ENCODE measurements around the gene SARNP. TPM values are rescaled to one million over a fixed set of nuclear protein-coding genes. Genes with fewer than 3 reads are reported as not detected.

The SARNP gene
- total RNA-seq, 1 experiment from 2014 or later, result 98.3 TPM

- no peak for TF ChIP-seq KAT7 (CRISPR knock-in tag; IDR thresholded peaks at IDR 0.05; ENCODE audit: borderline replicate concordance)
- no peak for TF ChIP-seq SOX15 (CRISPR knock-in tag; IDR thresholded peaks at IDR 0.05)
- no peak for TF ChIP-seq FOXJ3 (CRISPR knock-in tag; IDR thresholded peaks at IDR 0.05; ENCODE audit: borderline replicate concordance)
- TF ChIP-seq, protein P1, sequence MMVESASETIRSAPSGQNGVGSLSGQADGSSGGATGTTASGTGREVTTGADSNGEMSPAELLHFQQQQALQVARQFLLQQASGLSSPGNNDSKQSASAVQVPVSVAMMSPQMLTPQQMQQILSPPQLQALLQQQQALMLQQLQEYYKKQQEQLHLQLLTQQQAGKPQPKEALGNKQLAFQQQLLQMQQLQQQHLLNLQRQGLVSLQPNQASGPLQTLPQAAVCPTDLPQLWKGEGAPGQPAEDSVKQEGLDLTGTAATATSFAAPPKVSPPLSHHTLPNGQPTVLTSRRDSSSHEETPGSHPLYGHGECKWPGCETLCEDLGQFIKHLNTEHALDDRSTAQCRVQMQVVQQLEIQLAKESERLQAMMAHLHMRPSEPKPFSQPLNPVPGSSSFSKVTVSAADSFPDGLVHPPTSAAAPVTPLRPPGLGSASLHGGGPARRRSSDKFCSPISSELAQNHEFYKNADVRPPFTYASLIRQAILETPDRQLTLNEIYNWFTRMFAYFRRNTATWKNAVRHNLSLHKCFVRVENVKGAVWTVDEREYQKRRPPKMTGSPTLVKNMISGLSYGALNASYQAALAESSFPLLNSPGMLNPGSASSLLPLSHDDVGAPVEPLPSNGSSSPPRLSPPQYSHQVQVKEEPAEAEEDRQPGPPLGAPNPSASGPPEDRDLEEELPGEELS (CRISPR knock-in tag; IDR thresholded peaks at IDR 0.05), result no peak
- TF ChIP-seq ZBTB21 (CRISPR knock-in tag; IDR thresholded peaks at IDR 0.05; ENCODE audit: borderline replicate concordance), result no peak
- no peak for TF ChIP-seq CREB1 (CRISPR knock-in tag; IDR thresholded peaks at IDR 0.05)
- no peak for TF ChIP-seq ZNF416 (CRISPR knock-in tag; IDR thresholded peaks at IDR 0.05)
- no peak for TF ChIP-seq OVOL2 (CRISPR knock-in tag; IDR thresholded peaks at IDR 0.05; ENCODE audit: borderline replicate concordance)
- TF ChIP-seq, protein P2, sequence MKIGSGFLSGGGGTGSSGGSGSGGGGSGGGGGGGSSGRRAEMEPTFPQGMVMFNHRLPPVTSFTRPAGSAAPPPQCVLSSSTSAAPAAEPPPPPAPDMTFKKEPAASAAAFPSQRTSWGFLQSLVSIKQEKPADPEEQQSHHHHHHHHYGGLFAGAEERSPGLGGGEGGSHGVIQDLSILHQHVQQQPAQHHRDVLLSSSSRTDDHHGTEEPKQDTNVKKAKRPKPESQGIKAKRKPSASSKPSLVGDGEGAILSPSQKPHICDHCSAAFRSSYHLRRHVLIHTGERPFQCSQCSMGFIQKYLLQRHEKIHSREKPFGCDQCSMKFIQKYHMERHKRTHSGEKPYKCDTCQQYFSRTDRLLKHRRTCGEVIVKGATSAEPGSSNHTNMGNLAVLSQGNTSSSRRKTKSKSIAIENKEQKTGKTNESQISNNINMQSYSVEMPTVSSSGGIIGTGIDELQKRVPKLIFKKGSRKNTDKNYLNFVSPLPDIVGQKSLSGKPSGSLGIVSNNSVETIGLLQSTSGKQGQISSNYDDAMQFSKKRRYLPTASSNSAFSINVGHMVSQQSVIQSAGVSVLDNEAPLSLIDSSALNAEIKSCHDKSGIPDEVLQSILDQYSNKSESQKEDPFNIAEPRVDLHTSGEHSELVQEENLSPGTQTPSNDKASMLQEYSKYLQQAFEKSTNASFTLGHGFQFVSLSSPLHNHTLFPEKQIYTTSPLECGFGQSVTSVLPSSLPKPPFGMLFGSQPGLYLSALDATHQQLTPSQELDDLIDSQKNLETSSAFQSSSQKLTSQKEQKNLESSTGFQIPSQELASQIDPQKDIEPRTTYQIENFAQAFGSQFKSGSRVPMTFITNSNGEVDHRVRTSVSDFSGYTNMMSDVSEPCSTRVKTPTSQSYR (CRISPR knock-in tag; IDR thresholded peaks at IDR 0.05), result no peak
- no peak for TF ChIP-seq AR (CRISPR knock-in tag; IDR thresholded peaks at IDR 0.05)
- TF ChIP-seq ZNF121 (CRISPR knock-in tag; IDR thresholded peaks at IDR 0.05), result peak; percentile 29; the same call in 1 of the 2 replicates
- TF ChIP-seq NR3C1 (CRISPR knock-in tag; conservative IDR thresholded peaks at IDR 0.05; ENCODE audit: low read depth), result no peak
- TF ChIP-seq, protein P3, sequence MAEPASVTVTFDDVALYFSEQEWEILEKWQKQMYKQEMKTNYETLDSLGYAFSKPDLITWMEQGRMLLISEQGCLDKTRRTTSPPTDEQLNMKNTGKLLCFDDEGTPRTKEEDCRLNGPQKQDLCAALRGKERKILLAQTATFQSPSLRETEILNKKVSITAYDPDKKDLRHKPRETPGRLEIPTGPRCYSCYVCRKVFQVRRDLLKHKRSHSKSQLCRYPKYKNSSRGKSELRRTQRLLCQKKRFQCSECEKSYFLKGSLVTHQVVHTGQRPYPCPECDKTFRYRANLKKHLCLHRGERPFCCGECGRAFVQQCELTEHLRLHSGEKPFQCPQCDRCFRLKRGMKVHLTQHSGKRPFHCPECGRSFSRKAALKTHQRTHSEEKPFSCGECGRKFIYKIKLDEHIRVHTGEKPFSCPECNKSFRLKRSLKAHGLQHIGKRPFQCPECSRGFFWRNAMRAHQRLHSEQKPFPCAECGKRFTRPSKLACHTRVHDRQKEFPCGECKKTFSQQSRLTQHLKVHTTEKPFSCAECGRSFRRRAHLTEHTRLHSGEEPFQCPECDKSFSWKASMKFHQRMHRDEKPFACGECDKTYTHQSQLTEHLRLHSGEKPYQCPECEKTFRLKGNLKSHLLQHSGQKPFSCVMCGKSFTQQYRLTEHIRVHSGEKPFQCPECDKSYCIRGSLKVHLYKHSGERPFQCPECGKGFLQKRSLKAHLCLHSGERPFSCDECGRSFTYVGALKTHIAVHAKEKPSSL (CRISPR knock-in tag; conservative IDR thresholded peaks at IDR 0.05), result no peak
- peak; percentile 59; the same call in 1 of the 2 replicates for TF ChIP-seq SP1 (CRISPR knock-in tag; conservative IDR thresholded peaks at IDR 0.05)
- no peak for TF ChIP-seq ATF3 (CRISPR knock-in tag; conservative IDR thresholded peaks at IDR 0.05)
- no peak for TF ChIP-seq ZNF219 (CRISPR knock-in tag; IDR thresholded peaks at IDR 0.05; ENCODE audit: borderline replicate concordance)
- 0 out of 2 replicates have a peak, but pooled peaks have one; percentile 16 for TF ChIP-seq ETV6 (CRISPR knock-in tag; IDR thresholded peaks at IDR 0.05)
- TF ChIP-seq ATF1 (CRISPR knock-in tag; IDR thresholded peaks at IDR 0.05), result no peak
- TF ChIP-seq EMX1 (CRISPR knock-in tag; IDR thresholded peaks at IDR 0.05), result no peak
- TF ChIP-seq, protein P4, sequence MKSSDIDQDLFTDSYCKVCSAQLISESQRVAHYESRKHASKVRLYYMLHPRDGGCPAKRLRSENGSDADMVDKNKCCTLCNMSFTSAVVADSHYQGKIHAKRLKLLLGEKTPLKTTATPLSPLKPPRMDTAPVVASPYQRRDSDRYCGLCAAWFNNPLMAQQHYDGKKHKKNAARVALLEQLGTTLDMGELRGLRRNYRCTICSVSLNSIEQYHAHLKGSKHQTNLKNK (CRISPR knock-in tag; IDR thresholded peaks at IDR 0.05), result no peak
- no peak for TF ChIP-seq SMAD4 (CRISPR knock-in tag; IDR thresholded peaks at IDR 0.05)
- TF ChIP-seq TP53 (CRISPR knock-in tag; IDR thresholded peaks at IDR 0.05), result no peak
- no peak for TF ChIP-seq PRRX2 (CRISPR knock-in tag; IDR thresholded peaks at IDR 0.05)
- no peak for TF ChIP-seq ZNF671 (CRISPR knock-in tag; IDR thresholded peaks at IDR 0.05)
- TF ChIP-seq FOXK1 (CRISPR knock-in tag; IDR thresholded peaks at IDR 0.05), result 0 out of 2 replicates have a peak, but pooled peaks have one; percentile 19
- TF ChIP-seq RORB (CRISPR knock-in tag; IDR thresholded peaks at IDR 0.05), result no peak
- no peak for TF ChIP-seq GABPB1 (CRISPR knock-in tag; IDR thresholded peaks at IDR 0.05)
- TF ChIP-seq, protein P5, sequence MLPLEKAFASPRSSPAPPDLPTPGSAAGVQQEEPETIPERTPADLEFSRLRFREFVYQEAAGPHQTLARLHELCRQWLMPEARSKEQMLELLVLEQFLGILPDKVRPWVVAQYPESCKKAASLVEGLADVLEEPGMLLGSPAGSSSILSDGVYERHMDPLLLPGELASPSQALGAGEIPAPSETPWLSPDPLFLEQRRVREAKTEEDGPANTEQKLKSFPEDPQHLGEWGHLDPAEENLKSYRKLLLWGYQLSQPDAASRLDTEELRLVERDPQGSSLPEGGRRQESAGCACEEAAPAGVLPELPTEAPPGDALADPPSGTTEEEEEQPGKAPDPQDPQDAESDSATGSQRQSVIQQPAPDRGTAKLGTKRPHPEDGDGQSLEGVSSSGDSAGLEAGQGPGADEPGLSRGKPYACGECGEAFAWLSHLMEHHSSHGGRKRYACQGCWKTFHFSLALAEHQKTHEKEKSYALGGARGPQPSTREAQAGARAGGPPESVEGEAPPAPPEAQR (CRISPR knock-in tag; IDR thresholded peaks at IDR 0.05), result no peak
These were observed 80.5 kb downstream of the SARNP start (continued) for GRCh38 chr12:55736780-55737580.

Data from WTC11 (cell line).